Parathyroid adenoma (tissue), 2 donors: ENCODE data around the gene GNB1L.

Experiments
- H2AFZ ChIP-seq: fragments of 300-600 bp; sonication (generic); one replicate; pipeline ENCODE4 v1.7.0; 2017; ENCODE audit warnings: antibody characterized with exemption, mild to moderate bottlenecking
- H3K27ac ChIP-seq: fragments of 300-600 bp; sonication (generic); one replicate; pipeline ENCODE4 v1.7.0; 2017
- H3K27me3 ChIP-seq: fragments of 300-600 bp; sonication (generic); one replicate; pipeline ENCODE4 v1.7.0; 2017; ENCODE audit warnings: low read length; ENCODE audit not compliant: control insufficient read depth, insufficient read depth
- H3K36me3 ChIP-seq: fragments of 300-600 bp; sonication (generic); one replicate; pipeline ENCODE4 v1.7.0; 2017; ENCODE audit warnings: low read length; ENCODE audit not compliant: control insufficient read depth, insufficient read depth
- H3K4me1 ChIP-seq: fragments of 300-600 bp; sonication (generic); one replicate; pipeline ENCODE4 v1.7.0; 2017; ENCODE audit warnings: control low read depth
- H3K4me2 ChIP-seq: fragments of 300-600 bp; sonication (generic); one replicate; pipeline ENCODE4 v1.7.0; 2017; ENCODE audit warnings: low read length
- H3K4me3 ChIP-seq: fragments of 300-600 bp; sonication (generic); one replicate; pipeline ENCODE4 v1.7.0; 2017; ENCODE audit warnings: low read depth, low read length
- H3K79me2 ChIP-seq: fragments of 300-600 bp; sonication (generic); one replicate; pipeline ENCODE4 v1.7.0; 2017; ENCODE audit warnings: control low read depth
- H3K9ac ChIP-seq: fragments of 300-600 bp; sonication (generic); one replicate; pipeline ENCODE4 v1.7.0; 2017; ENCODE audit warnings: mild to moderate bottlenecking
- H3K9me3 ChIP-seq: fragments of 300-600 bp; sonication (generic); one replicate; pipeline ENCODE4 v1.7.0; 2017; ENCODE audit warnings: low read length; ENCODE audit not compliant: control insufficient read depth
- TF ChIP-seq, protein P1 (sequence below): fragments of 300-600 bp; sonication (generic); IDR thresholded peaks from one replicate; pipeline ENCODE4 v1.7.0; 2017; ENCODE audit warnings: antibody characterized with exemption, mild to moderate bottlenecking
- donor health status: primary hyperparathyroidism.

GNB1L gene

DNA sequence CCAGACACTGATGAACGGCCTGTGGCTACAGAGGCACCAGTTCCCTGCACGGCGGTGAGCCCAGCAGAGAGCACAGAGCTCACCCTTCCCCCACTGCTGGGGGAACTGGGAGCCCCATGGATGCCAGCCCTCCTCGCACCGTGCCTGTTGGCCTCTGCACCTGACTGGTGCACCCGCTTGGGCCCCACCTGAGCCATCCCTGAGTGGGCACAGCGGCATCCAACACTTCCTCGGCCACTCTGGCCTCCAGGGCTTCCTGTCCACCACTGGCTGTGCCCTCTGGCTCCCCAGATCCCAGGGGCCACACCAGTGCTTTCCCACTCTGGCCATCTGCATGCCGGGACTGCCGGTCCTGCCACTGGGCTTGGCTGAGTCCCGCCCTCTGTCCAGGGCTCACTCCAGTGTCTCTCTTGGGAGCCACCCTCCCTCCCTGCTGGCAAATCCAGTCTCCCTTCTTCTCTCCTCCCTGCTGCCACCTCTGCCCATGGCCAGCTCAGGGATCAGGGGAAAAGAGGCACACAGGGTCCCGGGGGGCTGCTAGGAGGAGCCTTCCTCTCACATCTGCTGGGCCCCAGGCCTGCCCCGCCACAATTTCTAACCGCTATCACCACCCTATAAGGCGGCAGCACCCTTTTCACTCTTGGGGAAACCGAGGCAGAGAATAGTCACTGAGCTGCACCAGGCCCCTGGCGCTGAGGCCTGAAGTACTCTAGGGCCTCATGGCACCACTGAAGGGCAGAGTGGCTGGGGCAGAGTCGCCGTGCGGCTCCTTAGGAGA lies 33.0 kb downstream of the GNB1L start:
- H2AFZ ChIP-seq, result no peak overlapping the region
- TF ChIP-seq, protein P1, sequence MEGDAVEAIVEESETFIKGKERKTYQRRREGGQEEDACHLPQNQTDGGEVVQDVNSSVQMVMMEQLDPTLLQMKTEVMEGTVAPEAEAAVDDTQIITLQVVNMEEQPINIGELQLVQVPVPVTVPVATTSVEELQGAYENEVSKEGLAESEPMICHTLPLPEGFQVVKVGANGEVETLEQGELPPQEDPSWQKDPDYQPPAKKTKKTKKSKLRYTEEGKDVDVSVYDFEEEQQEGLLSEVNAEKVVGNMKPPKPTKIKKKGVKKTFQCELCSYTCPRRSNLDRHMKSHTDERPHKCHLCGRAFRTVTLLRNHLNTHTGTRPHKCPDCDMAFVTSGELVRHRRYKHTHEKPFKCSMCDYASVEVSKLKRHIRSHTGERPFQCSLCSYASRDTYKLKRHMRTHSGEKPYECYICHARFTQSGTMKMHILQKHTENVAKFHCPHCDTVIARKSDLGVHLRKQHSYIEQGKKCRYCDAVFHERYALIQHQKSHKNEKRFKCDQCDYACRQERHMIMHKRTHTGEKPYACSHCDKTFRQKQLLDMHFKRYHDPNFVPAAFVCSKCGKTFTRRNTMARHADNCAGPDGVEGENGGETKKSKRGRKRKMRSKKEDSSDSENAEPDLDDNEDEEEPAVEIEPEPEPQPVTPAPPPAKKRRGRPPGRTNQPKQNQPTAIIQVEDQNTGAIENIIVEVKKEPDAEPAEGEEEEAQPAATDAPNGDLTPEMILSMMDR, result no peak
- H3K4me3 ChIP-seq, result no peak overlapping the region
- H3K27ac ChIP-seq, result no peak overlapping the region
- H3K36me3 ChIP-seq, result no peaks in the 10 kb centered on the region
- H3K27me3 ChIP-seq, result no peaks in the 10 kb centered on the region
- H3K79me2 ChIP-seq, result no peaks in the 10 kb centered on the region
- no peak overlapping the region for H3K9ac ChIP-seq
- no peak overlapping the region for H3K4me2 ChIP-seq
- no peaks in the 10 kb centered on the region for H3K9me3 ChIP-seq
- H3K4me1 ChIP-seq, result no peaks in the 10 kb centered on the region

- Histone ChIP-seq H3K9ac (no peak overlapping the region), H3K4me3 (no peak overlapping the region), H3K9me3 (no peaks in the 10 kb centered on the region), H3K79me2 (no peaks in the 10 kb centered on the region), H2AFZ (no peak overlapping the region), H3K4me2 (no peak overlapping the region), H3K36me3 (no peaks in the 10 kb centered on the region), H3K4me1 (no peaks in the 10 kb centered on the region), H3K27me3 (no peaks in the 10 kb centered on the region), H3K27ac (no peak overlapping the region)
- TF ChIP-seq, protein P1, result no peak
Measured at GRCh38 chr22:19820880-19821522, 33.7 kb downstream of the GNB1L start.

GRCh38 chr22:19819911-19820879 lies 34.5 kb downstream of the GNB1L start:
- Histone ChIP-seq H3K9me3 (no peaks in the 10 kb centered on the region), H3K4me1 (no peaks in the 10 kb centered on the region), H3K79me2 (no peaks in the 10 kb centered on the region), H3K36me3 (no peaks in the 10 kb centered on the region), H3K27me3 (no peaks in the 10 kb centered on the region), H3K27ac (no peak overlapping the region), H2AFZ (no peak overlapping the region), H3K4me3 (no peak overlapping the region), H3K4me2 (no peak overlapping the region), H3K9ac (no peak overlapping the region)
- TF ChIP-seq, protein P1, result no peak

GRCh38 chr22:19819208-19819910 lies 35.3 kb downstream of the GNB1L start:
- TF ChIP-seq, protein P1, result no peak
- H3K36me3 ChIP-seq, result no peaks in the 10 kb centered on the region

More at GRCh38 chr22:19819208-19819910, 35.3 kb downstream of the GNB1L start:
- Histone ChIP-seq H3K27ac (no peak overlapping the region), H2AFZ (no peak overlapping the region), H3K27me3 (no peaks in the 10 kb centered on the region), H3K9me3 (no peaks in the 10 kb centered on the region), H3K4me2 (no peak overlapping the region), H3K9ac (no peak overlapping the region), H3K4me3 (no peak overlapping the region), H3K79me2 (no peaks in the 10 kb centered on the region), H3K4me1 (no peaks in the 10 kb centered on the region)
